K562 (cell line): ENCODE data around the gene LRRC8E. TPM values are rescaled to one million over a fixed set of nuclear protein-coding genes. Genes with fewer than 3 reads are reported as not detected.

Experiments used
- ARNT ChIP-seq, 2 experiments: fragments of 450-650 bp; IDR thresholded peaks; 2 replicates each; pipeline ENCODE4 v1.6.1; 2016; ENCODE audit warnings: mild to moderate bottlenecking in 1 of 2
- CBX2 ChIP-seq: fragments of 200-600 bp; sonication (generic); IDR thresholded peaks from one replicate; pipeline ENCODE4 v1.6.1; 2012; ENCODE audit warnings: mild to moderate bottlenecking, low read length, inconsistent platforms; ENCODE audit not compliant: insufficient read depth, poor library complexity, severe bottlenecking
- CBX3 ChIP-seq, 2 experiments: IDR thresholded peaks; 1 replicate in 1 of 2; 2 replicates in 1 of 2; pipeline ENCODE4 v1.6.1; 2012; ENCODE audit warnings: inconsistent platforms in 2 of 2, low read length in 2 of 2, borderline replicate concordance in 1 of 2, control low read depth in 1 of 2
- CREB3 ChIP-seq: fragments of 450-650 bp; conservative IDR thresholded peaks from 2 replicates; pipeline ENCODE4 v1.6.1; 2016; ENCODE audit warnings: missing genetic modification characterization, low read depth, mild to moderate bottlenecking, missing compliant biosample characterization, moderate library complexity
- DIDO1 ChIP-seq: fragments of 450-650 bp; IDR thresholded peaks from 2 replicates; pipeline ENCODE4 v1.6.1; 2016; ENCODE audit warnings: low read depth, missing biosample characterization, missing genetic modification characterization
- KAT7 ChIP-seq: sonication (generic); formaldehyde crosslinking; IDR thresholded peaks from 2 replicates; pipeline ENCODE4 v1.8.0; 2022; ENCODE audit warnings: missing genetic modification reagents, mild to moderate bottlenecking, borderline replicate concordance
- NFE2 ChIP-seq: IDR thresholded peaks from 2 replicates; pipeline ENCODE4 v1.6.1; 2014; ENCODE audit warnings: antibody characterized with exemption, low read depth
- RNF219 ChIP-seq: fragments of 250-450 bp; sonication (Bioruptor Pico); IDR thresholded peaks from 2 replicates; pipeline ENCODE4 v1.5.0; 2022; ENCODE audit warnings: mild to moderate bottlenecking
- SMARCB1 ChIP-seq: IDR thresholded peaks from 2 replicates; pipeline ENCODE4 v1.6.1; 2011; ENCODE audit warnings: improper control_type of control experiment, low read depth; ENCODE audit not compliant: insufficient read length
- ZFP30 ChIP-seq: fragments of 250-450 bp; sonication (Bioruptor Pico); IDR thresholded peaks from 2 replicates; pipeline ENCODE4 v1.8.0; 2022; ENCODE audit warnings: moderate library complexity, mild to moderate bottlenecking, inconsistent platforms, borderline replicate concordance
- ZNF75A ChIP-seq: fragments of 450-650 bp; formaldehyde crosslinking; IDR thresholded peaks from 2 replicates; pipeline ENCODE4 v1.4.0; 2020; ENCODE audit warnings: mild to moderate bottlenecking
- polyA plus RNA-seq, 8 experiments: library from polyadenylated mRNA; depleted of rRNA in 4 of 8; stranded (reverse) in 5 of 8; unstranded in 3 of 8; fragments of >200 nt; fragmentation: Nextera tagmentation in 2 of 8; fragmentation: Illumina TruSeq in 1 of 8; extraction: Ambion mirVana in 2 of 8; extraction: Trizol in 1 of 8; gene quantifications; 2 replicates each; pipeline versions ENCODE4 v1.2.1 to v1.2.3, GENCODE V29; 2011 to 2014; ENCODE audit warnings: inconsistent platforms in 1 of 8, missing spikeins in 1 of 8
- total RNA-seq, 7 experiments: library from RNA; depleted of rRNA in 6 of 7; stranded (reverse); fragments of >200 nt in 6 of 7; fragmentation: Illumina TruSeq in 2 of 7; extraction: Trizol in 2 of 7; gene quantifications; 2 replicates each; pipeline versions ENCODE4 v1.2.1 to v1.2.3, GENCODE V29; 2011 to 2021; ENCODE audit warnings: low replicate concordance in 1 of 7
- TF ChIP-seq, protein P1 (sequence below): fragments of 450-650 bp; formaldehyde crosslinking; conservative IDR thresholded peaks from 2 replicates; pipeline ENCODE4 v1.4.0; 2022; ENCODE audit warnings: mild to moderate bottlenecking, missing genetic modification characterization
- TF ChIP-seq, protein P2 (sequence below): sonication (generic); formaldehyde crosslinking; IDR thresholded peaks from 2 replicates; pipeline ENCODE4 v1.8.1; 2022; ENCODE audit warnings: missing genetic modification reagents

The LRRC8E gene
- total and polyA plus RNA-seq, 9 of the 15 experiments (the other 6 are each of a cell fraction or from before 2014, with no cell fraction given), result 0.08 to 5.7 (median 3.5) TPM; not detected in 1

DNA sequence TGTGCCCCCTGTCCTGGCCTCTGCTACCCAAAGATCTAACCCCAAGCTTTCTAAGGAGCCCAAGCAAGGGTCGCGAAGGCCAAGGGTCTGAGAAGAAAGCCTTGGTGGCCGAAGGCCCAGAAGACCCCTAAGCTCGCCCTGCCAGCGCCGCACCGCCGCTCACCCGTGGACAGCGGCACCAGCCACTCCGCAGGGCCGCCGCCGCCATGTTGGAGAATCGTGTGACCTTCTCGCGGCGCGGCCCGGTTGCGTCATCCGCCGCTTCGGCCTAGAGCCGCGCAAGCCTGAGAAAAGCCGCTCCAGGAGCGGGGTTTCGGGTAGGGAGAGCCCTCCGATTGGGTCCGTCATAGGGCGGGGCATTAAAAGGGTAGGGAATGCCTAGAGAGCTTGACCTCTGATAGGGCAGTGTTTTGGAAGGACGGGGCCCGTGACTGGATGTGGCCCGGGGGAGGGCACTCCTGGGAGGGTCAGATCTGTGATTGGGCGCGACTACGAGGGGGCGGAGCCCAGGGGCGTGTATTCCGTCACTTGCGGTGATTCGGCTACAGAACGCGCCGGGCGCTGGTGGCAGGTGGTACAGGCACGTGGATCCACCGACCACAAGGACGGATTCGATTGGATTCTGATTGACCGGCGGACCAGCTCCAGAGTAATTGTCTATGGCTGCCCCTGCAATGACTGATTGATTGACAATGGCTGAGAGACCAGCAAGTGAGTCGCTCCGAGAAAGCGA is 55.3 kb downstream of the LRRC8E start, which contains the start of gene TIMM44 (continued):
- TF ChIP-seq RNF219 (CRISPR knock-in tag) (no peak), ZNF75A (CRISPR knock-in tag) (no peak), ARNT (IDR thresholded peaks at IDR 0.05) (no peak), CREB3 (tag) (no peak), CBX3 (IDR thresholded peaks at IDR 0.05; ENCODE audit: borderline replicate concordance in 1 of 2, low read length in 2 of 2) (peak in 1 of 2 experiments; percentile 88; a peak in 1 of 3 replicates), CBX2 (no peak), SMARCB1 (no peak), KAT7 (peak; percentile 44; the same call in 1 of the 2 replicates), NFE2 (0 out of 2 replicates have a peak, but pooled peaks have one; percentile 2), ZFP30 (CRISPR knock-in tag) (no peak), DIDO1 (tag) (0 out of 2 replicates have a peak, but pooled peaks have one; percentile 58)
- TF ChIP-seq, protein P1, sequence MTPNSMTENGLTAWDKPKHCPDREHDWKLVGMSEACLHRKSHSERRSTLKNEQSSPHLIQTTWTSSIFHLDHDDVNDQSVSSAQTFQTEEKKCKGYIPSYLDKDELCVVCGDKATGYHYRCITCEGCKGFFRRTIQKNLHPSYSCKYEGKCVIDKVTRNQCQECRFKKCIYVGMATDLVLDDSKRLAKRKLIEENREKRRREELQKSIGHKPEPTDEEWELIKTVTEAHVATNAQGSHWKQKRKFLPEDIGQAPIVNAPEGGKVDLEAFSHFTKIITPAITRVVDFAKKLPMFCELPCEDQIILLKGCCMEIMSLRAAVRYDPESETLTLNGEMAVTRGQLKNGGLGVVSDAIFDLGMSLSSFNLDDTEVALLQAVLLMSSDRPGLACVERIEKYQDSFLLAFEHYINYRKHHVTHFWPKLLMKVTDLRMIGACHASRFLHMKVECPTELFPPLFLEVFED (CRISPR knock-in tag), result 0 out of 2 replicates have a peak, but pooled peaks have one; percentile 32
- TF ChIP-seq, protein P2, sequence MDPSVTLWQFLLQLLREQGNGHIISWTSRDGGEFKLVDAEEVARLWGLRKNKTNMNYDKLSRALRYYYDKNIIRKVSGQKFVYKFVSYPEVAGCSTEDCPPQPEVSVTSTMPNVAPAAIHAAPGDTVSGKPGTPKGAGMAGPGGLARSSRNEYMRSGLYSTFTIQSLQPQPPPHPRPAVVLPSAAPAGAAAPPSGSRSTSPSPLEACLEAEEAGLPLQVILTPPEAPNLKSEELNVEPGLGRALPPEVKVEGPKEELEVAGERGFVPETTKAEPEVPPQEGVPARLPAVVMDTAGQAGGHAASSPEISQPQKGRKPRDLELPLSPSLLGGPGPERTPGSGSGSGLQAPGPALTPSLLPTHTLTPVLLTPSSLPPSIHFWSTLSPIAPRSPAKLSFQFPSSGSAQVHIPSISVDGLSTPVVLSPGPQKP (CRISPR knock-in tag), result no peak
